ENCODE data around the gene PDE10A.

DNA sequence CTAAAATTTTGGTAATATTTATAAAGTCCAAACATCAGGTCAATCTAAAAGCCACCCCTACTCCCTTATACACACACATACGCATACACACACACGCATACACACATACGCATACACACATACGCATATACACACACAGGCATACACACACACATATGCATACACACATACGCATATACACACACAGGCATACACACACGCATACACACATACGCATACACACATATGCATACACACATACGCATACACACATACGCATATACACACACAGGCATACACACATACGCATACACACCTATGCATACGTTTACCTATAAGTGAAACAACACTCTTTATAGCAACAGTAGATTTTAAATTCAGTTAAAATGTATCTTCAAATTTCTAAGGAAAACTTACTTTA, 240.8 kb downstream of the PDE10A start:
- TF ChIP-seq MYC (IDR thresholded peaks at IDR 0.05; ENCODE audit: low read depth, low read length): no peak
- TF ChIP-seq, protein P1, sequence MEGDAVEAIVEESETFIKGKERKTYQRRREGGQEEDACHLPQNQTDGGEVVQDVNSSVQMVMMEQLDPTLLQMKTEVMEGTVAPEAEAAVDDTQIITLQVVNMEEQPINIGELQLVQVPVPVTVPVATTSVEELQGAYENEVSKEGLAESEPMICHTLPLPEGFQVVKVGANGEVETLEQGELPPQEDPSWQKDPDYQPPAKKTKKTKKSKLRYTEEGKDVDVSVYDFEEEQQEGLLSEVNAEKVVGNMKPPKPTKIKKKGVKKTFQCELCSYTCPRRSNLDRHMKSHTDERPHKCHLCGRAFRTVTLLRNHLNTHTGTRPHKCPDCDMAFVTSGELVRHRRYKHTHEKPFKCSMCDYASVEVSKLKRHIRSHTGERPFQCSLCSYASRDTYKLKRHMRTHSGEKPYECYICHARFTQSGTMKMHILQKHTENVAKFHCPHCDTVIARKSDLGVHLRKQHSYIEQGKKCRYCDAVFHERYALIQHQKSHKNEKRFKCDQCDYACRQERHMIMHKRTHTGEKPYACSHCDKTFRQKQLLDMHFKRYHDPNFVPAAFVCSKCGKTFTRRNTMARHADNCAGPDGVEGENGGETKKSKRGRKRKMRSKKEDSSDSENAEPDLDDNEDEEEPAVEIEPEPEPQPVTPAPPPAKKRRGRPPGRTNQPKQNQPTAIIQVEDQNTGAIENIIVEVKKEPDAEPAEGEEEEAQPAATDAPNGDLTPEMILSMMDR (IDR thresholded peaks at IDR 0.05; ENCODE audit: low read depth, low read length): no peak

Measured in NB4 (cell line).